Right lobe of liver (tissue), 6 donors: ENCODE data around the gene RDH12. TPM values are rescaled to one million over a fixed set of nuclear protein-coding genes. Genes with fewer than 3 reads are reported as not detected.

Experiments
- ATAC-seq, 4 donors: fragments of 200-7000 bp; cut with Tn5 transposase; one replicate each; pipeline ENCODE4 v1.9.1; 2020; ENCODE audit warnings: mild to moderate bottlenecking in 4 of 4, moderate library complexity in 4 of 4
- DNase-seq, 3 donors: peaks; one replicate each; pipeline ENCODE4 v3.0.0-alpha.2; 2020
- H3K27ac ChIP-seq, 3 donors: fragments of 200-600 bp; one replicate each; pipeline ENCODE4 v1.8.0; 2022
- H3K27me3 ChIP-seq, 2 donors: fragments of 200-600 bp; one replicate each; pipeline ENCODE4 v1.8.0; 2022
- H3K36me3 ChIP-seq, 4 donors: fragments of 200-600 bp; sonication (generic) in 1 of 4; one replicate each; pipeline versions ENCODE4 v1.5.1 to v1.8.0; 2017 to 2022; ENCODE audit warnings: control low read depth in 1 of 4
- H3K4me1 ChIP-seq, 4 donors: fragments of 200-600 bp; sonication (generic) in 1 of 4; one replicate each; pipeline versions ENCODE4 v1.5.1 to v1.8.0; 2017 to 2022; ENCODE audit warnings: control low read depth in 1 of 4
- H3K4me3 ChIP-seq, 3 donors: fragments of 200-600 bp; one replicate each; pipeline ENCODE4 v1.8.0; 2022
- H3K9me3 ChIP-seq, 4 donors: fragments of 200-600 bp; sonication (generic) in 1 of 4; one replicate each; pipeline versions ENCODE4 v1.5.1 to v1.8.0; 2017 to 2022; ENCODE audit warnings: control low read depth in 1 of 4
- CTCF ChIP-seq, 4 donors: fragments of 200-600 bp in 3 of 4; fragments of 450-650 bp in 1 of 4; IDR thresholded peaks; one replicate each; pipeline versions ENCODE4 v1.5.1 to v1.8.0; 2016 to 2022; ENCODE audit warnings: antibody characterized with exemption in 4 of 4, mild to moderate bottlenecking in 2 of 4
- POLR2A ChIP-seq: fragments of 450-650 bp; IDR thresholded peaks from one replicate; pipeline ENCODE4 v1.6.1; 2017; ENCODE audit warnings: antibody characterized with exemption, mild to moderate bottlenecking
- WGBS: methylation state at CpG from one replicate; pipeline ENCODE4 v1.1.6; 2018; ENCODE audit warnings: low coverage, low lambda C conversion rate; ENCODE audit not compliant: insufficient coverage; ENCODE audit errors: missing lambda C conversion rate; 5-methylcytosine and 5-hydroxymethylcytosine counted together
- intact Hi-C, 2 donors: fragments of 100-400 bp; cut with DNase I; formaldehyde crosslinking; loops; one replicate each; pipeline versions ENCODE4 v1.11.2 to v1.14.1; 2022
- total RNA-seq, 6 experiments: library from RNA; depleted of rRNA in 2 of 6; stranded (reverse); fragments of >200 nt in 2 of 6; fragmentation: NEBNext Ultra II Directional in 3 of 6; extraction: Animal tissue kit (Norgen Biotek cat#: 25700) in 3 of 6; gene quantifications; one replicate each; pipeline versions ENCODE4 v1.1.0 to v1.2.4, GENCODE V29; 2016 to 2023
- donor health status: DM: no; HTN: yes; CAD: no.
- donor health status: DM: no; HTN: no; CAD: no.
- donor health status: DM: no; HTN: no; CAD: no.
- donor health status: DM: no; HTN: yes; CAD: no.
- donor health status: DM: no; HTN: yes; CAD: no.

The RDH12 gene
- total RNA-seq, 6 experiments from 2014 or later: 0.22 to 2.4 (median 1.2) TPM

GRCh38 chr14:67666750-67667449 lies 34.8 kb upstream of the RDH12 start:
- Histone ChIP-seq H3K4me3 (no peak overlapping the region), H3K36me3 (no peaks in the 10 kb centered on the region), H3K27me3 (no peaks in the 10 kb centered on the region), H3K27ac (no peak overlapping the region), H3K9me3 (no peaks in the 10 kb centered on the region), H3K4me1 (peaks cover 0 to 5% (median 0%) of the 10 kb centered on the region in 4 donors)
- no peak for DNase-seq
- WGBS: 8% methylated on average over 1 of the region's 1 CpG
- TF ChIP-seq POLR2A: no peak
- TF ChIP-seq CTCF (IDR thresholded peaks at IDR 0.05): peak; percentile 52 to 76 (median 58)
- intact Hi-C loops: loop anchor here (10.0 kb wide), 2 partner anchors 82 to 92 kb away; no protein-coding TSS in a partner anchor
- ATAC-seq: peak; percentile 80 to 94 (median 86)

GRCh38 chr14:67668559-67668958 lies 33.1 kb upstream of the RDH12 start:
- no peaks in the 10 kb centered on the region for H3K36me3 ChIP-seq
- H3K4me3 ChIP-seq: no peak overlapping the region
- H3K4me1 ChIP-seq: peaks cover 0 to 21% (median 3%) of the 10 kb centered on the region in 4 donors
- TF ChIP-seq POLR2A (no peak), CTCF (IDR thresholded peaks at IDR 0.05) (no peak)
- H3K27ac ChIP-seq: no peak overlapping the region
- intact Hi-C loops: loop anchor here (10.0 kb wide), 2 partner anchors 84 to 94 kb away; no protein-coding TSS in a partner anchor
- ATAC-seq: no peak
- no peaks in the 10 kb centered on the region for H3K27me3 ChIP-seq
- DNase-seq: no peak
- H3K9me3 ChIP-seq: no peaks in the 10 kb centered on the region

- Histone ChIP-seq H3K36me3 (peaks cover 0 to 8% (median 0%) of the 10 kb centered on the region in 4 donors), H3K4me3 (peak overlapping the region; percentile 89 to 99 (median 98)), H3K27me3 (no peaks in the 10 kb centered on the region), H3K27ac (no peak overlapping the region), H3K9me3 (no peaks in the 10 kb centered on the region), H3K4me1 (peaks cover 0 to 19% (median 5%) of the 10 kb centered on the region in 4 donors)
- no peak for TF ChIP-seq POLR2A
- no peak for TF ChIP-seq CTCF (IDR thresholded peaks at IDR 0.05)
- intact Hi-C loops: no loop called here
- ATAC-seq: no peak
- no peak for DNase-seq
- 24% methylated on average over 5 of the region's 5 CpGs for WGBS
Measured at GRCh38 chr14:67673451-67673850, 28.2 kb upstream of the RDH12 start.

- Histone ChIP-seq H3K27me3 (no peaks in the 10 kb centered on the region), H3K4me3 (peak overlapping the region; percentile 89 to 99 (median 98)), H3K4me1 (peaks cover 0 to 19% (median 5%) of the 10 kb centered on the region in 4 donors), H3K36me3 (peaks cover 0 to 8% (median 0%) of the 10 kb centered on the region in 4 donors), H3K9me3 (no peaks in the 10 kb centered on the region), H3K27ac (peak overlapping the region; percentile 97 to 100 (median 99))
- DNase-seq: peak; percentile 83 to 86 (median 85)
- peak; percentile 13 to 44 (median 37) for TF ChIP-seq CTCF (IDR thresholded peaks at IDR 0.05)
- TF ChIP-seq POLR2A: no peak
- peak; percentile 81 to 91 (median 88) for ATAC-seq
- intact Hi-C loops: no loop called here
- 2% methylated on average over 14 of the region's 25 CpGs for WGBS
Measured at GRCh38 chr14:67674139-67674479, 27.6 kb upstream of the RDH12 start.
